GM12864 (cell line): ENCODE measurements around the gene DVL2.
"Not testable (repeated sequence)": the region's sequence is repeated elsewhere in the genome, so short reads cannot be mapped to it uniquely, and the experiment has no call there.

Source experiments
- DNase-seq: peaks from one replicate; pipeline ENCODE4 v3.0.0-alpha.2; 2011; ENCODE audit warnings: low read depth
- H3K4me3 ChIP-seq: 2 replicates; pipeline ENCODE4 v1.5.1; 2011; ENCODE audit warnings: mild to moderate bottlenecking, low read depth, low read length, control low read depth
- CTCF ChIP-seq: IDR thresholded peaks from 2 replicates; pipeline ENCODE4 v1.5.1; 2011; ENCODE audit warnings: low read depth, mild to moderate bottlenecking, moderate library complexity, low read length, control low read depth, inconsistent platforms; ENCODE audit errors: missing control alignments

DVL2 gene

GRCh38 chr17:7183433-7184090 is 50.8 kb downstream of the DVL2 start:
- DNase-seq = no peak
- H3K4me3 ChIP-seq = no peak overlapping the region
- no peak for TF ChIP-seq CTCF

- not testable (repeated sequence) for H3K4me3 ChIP-seq, DNase-seq
Observed at GRCh38 chr17:7182101-7182500, 52.2 kb downstream of the DVL2 start.

GRCh38 chr17:7179317-7180254 is 54.7 kb downstream of the DVL2 start, which contains the start of gene ASGR1:
Gene ASGR1 (minus strand): TSS chr17:7179370. CDS start chr17:7178563, 807 bp downstream.
- no peak for DNase-seq
- no peak for TF ChIP-seq CTCF
- no peak within 1 kb of the TSS for H3K4me3 ChIP-seq

- no peak for TF ChIP-seq CTCF
- no peak overlapping the region for H3K4me3 ChIP-seq
- DNase-seq = no peak
Observed at GRCh38 chr17:7178973-7179316, 55.4 kb downstream of the DVL2 start.

GRCh38 chr17:7177954-7178477 is 56.3 kb downstream of the DVL2 start:
- H3K4me3 ChIP-seq = no peak overlapping the region
- DNase-seq = no peak
- no peak for TF ChIP-seq CTCF

- DNase-seq = no peak
- TF ChIP-seq CTCF = peak; percentile 92
- H3K4me3 ChIP-seq = no peak overlapping the region
Observed at GRCh38 chr17:7177191-7177953, 56.9 kb downstream of the DVL2 start.

GRCh38 chr17:7176841-7177190 is 57.5 kb downstream of the DVL2 start:
- no peak for TF ChIP-seq CTCF
- no peak overlapping the region for H3K4me3 ChIP-seq
- DNase-seq = no peak
